ENCODE results near the gene ENO3. TPM values are rescaled to one million over a fixed set of nuclear protein-coding genes. Genes with fewer than 3 reads are reported as not detected.

The ENO3 gene
- total RNA-seq, 4 donors from 2014 or later: 2.5 to 211 (median 12.9) TPM

DNA sequence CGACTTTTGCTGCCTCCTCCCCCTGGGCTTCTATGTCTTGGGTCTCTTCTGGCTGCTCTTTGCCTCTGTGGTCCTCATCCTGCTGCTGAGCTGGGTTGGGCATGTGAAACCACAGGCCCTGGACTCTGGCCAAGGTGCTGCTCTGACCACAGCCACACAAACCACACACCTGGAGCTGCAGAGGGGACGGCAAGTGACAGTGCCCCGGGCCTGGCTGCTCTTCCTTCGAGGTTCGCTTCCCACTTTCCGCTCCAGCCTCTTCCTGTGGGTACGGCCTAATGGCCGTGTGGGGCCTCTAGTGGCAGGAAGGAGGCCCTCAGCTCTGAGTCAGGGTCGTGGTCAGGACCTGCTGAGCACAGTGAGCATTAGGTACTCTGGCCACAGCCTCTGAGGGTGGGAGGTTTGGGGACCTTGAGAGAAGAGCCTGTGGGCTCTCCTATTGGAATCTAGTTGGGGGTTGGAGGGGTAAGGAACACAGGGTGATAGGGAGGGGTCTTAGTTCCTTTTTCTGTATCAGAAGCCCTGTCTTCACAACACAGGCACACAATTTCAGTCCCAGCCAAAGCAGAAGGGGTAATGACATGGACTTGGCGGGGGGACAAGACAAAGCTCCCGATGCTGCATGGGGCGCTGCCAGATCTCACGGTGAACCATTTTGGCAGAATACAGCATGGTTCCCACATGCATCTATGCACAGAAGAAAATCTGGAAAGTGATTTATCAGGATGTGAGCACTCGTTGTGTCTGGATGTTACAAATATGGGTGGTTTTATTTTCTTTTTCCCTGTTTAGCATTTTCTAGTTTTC, 16.5 kb upstream of the ENO3 start:
- 31 to 58% methylated on average over 4 to 14 of the region's 14 CpGs for WGBS, 2 donors (ENCODE audit: low coverage in 1 of 2)
- peaks cover 17 to 23% (median 19%) of the 10 kb centered on the region in 4 donors for H3K4me1 ChIP-seq
- no peaks in the 10 kb centered on the region for H3K9me3 ChIP-seq
- in situ Hi-C loops (cut with MboI; ENCODE audit: low pct_ligation_motif_present in 1 of 4, low pct_unique_long_range_greater_than_20kb in 1 of 4, low sequenced_read_pairs in 3 of 4): no loop called here
- intact Hi-C loops (cut with DNase I; ENCODE audit: low total_unique reads): loop anchor here (10.0 kb wide), 1 partner anchor 50 kb away; the partner anchor contains the start of gene CAMTA2
- no peak overlapping the region for H3K4me3 ChIP-seq
- H3K27me3 ChIP-seq: no peaks in the 10 kb centered on the region
- H3K27ac ChIP-seq: peak overlapping the region in 1 of 4 donors; percentile 4
- TF ChIP-seq, protein P1, sequence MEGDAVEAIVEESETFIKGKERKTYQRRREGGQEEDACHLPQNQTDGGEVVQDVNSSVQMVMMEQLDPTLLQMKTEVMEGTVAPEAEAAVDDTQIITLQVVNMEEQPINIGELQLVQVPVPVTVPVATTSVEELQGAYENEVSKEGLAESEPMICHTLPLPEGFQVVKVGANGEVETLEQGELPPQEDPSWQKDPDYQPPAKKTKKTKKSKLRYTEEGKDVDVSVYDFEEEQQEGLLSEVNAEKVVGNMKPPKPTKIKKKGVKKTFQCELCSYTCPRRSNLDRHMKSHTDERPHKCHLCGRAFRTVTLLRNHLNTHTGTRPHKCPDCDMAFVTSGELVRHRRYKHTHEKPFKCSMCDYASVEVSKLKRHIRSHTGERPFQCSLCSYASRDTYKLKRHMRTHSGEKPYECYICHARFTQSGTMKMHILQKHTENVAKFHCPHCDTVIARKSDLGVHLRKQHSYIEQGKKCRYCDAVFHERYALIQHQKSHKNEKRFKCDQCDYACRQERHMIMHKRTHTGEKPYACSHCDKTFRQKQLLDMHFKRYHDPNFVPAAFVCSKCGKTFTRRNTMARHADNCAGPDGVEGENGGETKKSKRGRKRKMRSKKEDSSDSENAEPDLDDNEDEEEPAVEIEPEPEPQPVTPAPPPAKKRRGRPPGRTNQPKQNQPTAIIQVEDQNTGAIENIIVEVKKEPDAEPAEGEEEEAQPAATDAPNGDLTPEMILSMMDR (IDR thresholded peaks at IDR 0.05): no peak
- TF ChIP-seq POLR2AphosphoS5 (IDR thresholded peaks at IDR 0.05) (no peak), POLR2A (IDR thresholded peaks at IDR 0.05) (no peak), EP300 (IDR thresholded peaks at IDR 0.05; ENCODE audit: low read depth) (no peak)
- peak; percentile 65 for DNase-seq
- H3K36me3 ChIP-seq: peaks cover 0 to 9% (median 4%) of the 10 kb centered on the region in 4 donors

DNA sequence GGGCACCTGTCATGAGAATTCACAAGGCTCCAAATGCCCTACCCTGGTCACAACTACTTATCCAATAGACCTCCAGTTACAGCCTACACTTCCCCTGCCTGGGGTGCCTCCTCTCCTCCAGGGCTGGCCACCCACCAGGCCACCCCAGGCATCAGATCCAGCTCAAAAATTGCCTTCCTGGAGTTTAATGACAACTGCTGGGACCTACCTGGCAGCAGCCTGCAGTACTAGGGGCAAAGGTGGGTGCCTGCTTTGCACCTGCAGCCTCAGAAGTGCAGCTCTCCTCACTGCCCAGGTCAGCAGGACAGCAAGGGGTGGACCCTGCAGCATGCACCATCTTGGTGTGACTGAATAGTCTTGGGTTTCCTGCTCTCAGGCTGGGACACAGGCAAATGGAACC, 15.3 kb upstream of the ENO3 start:
- in situ Hi-C loops (cut with MboI; ENCODE audit: low pct_ligation_motif_present in 1 of 4, low pct_unique_long_range_greater_than_20kb in 1 of 4, low sequenced_read_pairs in 3 of 4): no loop called here
- Histone ChIP-seq H3K36me3 (peaks cover 0 to 9% (median 4%) of the 10 kb centered on the region in 4 donors), H3K27me3 (no peaks in the 10 kb centered on the region), H3K4me1 (peaks cover 17 to 23% (median 20%) of the 10 kb centered on the region in 4 donors), H3K9me3 (no peaks in the 10 kb centered on the region), H3K27ac (no peak overlapping the region), H3K4me3 (no peak overlapping the region)
- intact Hi-C loops (cut with DNase I; ENCODE audit: low total_unique reads): loop anchor here (10.0 kb wide), 1 partner anchor 49 kb away; the partner anchor contains the start of gene CAMTA2
- TF ChIP-seq POLR2A (IDR thresholded peaks at IDR 0.05) (no peak), POLR2AphosphoS5 (IDR thresholded peaks at IDR 0.05) (no peak), EP300 (IDR thresholded peaks at IDR 0.05; ENCODE audit: low read depth) (no peak)
- TF ChIP-seq, protein P1 (IDR thresholded peaks at IDR 0.05): no peak
- DNase-seq: no peak

DNA sequence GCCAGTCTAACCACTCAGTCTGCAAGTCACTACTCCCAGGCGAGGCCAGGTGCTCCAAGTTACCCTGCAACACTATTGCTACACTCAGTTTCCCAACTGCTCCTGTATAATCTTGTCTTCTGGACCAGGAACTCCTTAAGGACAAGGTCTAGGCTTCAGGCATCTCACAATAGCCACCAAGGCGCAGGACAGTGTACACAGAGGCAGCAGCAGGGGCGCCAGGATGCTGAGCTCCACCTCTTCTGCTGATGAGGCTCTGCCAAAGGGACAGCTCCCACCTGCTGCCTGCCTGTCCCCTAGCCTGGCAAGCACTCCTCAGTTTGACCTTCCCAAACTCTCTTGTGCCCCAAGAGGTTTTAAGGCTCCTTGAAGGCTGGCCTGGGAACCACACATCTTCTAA, 14.5 kb upstream of the ENO3 start:
- no peaks in the 10 kb centered on the region for H3K9me3 ChIP-seq
- peaks cover 23 to 30% (median 27%) of the 10 kb centered on the region in 4 donors for H3K4me1 ChIP-seq
- TF ChIP-seq POLR2AphosphoS5 (IDR thresholded peaks at IDR 0.05) (no peak), EP300 (IDR thresholded peaks at IDR 0.05; ENCODE audit: low read depth) (no peak), POLR2A (IDR thresholded peaks at IDR 0.05) (no peak)
- TF ChIP-seq, protein P1 (IDR thresholded peaks at IDR 0.05): no peak
- no peaks in the 10 kb centered on the region for H3K27me3 ChIP-seq
- intact Hi-C loops (cut with DNase I; ENCODE audit: low total_unique reads): loop anchor here (10.0 kb wide), 1 partner anchor 48 kb away; the partner anchor contains the start of gene CAMTA2
- 90% methylated on average over 3 of the region's 3 CpGs; no CpG with 5 or more reads in 1 of the 2 donors for WGBS, 2 donors (ENCODE audit: low coverage in 1 of 2)
- H3K4me3 ChIP-seq: no peak overlapping the region
- in situ Hi-C loops (cut with MboI; ENCODE audit: low pct_ligation_motif_present in 1 of 4, low pct_unique_long_range_greater_than_20kb in 1 of 4, low sequenced_read_pairs in 3 of 4): no loop called here
- peaks cover 0 to 9% (median 4%) of the 10 kb centered on the region in 4 donors for H3K36me3 ChIP-seq
- no peak for DNase-seq
- H3K27ac ChIP-seq: no peak overlapping the region

DNA sequence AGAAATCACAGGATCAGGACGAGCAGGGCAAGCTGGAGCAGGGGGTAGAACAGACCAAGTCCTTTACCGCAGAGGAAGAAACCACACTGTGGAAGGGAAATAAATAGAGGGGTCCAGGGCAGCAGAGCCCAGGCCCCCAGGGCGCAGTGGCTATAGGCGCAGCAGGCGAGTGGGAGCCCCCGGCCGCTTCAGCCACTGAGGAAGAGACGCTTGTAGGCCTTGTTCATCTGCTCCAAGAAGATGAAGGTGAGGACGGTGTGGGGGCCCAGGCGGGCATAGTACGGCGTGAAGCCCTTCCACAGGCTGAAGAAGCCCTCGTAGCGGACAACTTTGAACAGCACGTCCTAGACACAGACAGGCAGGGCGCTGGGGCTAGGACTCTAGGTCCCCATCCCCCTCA, 13.4 kb upstream of the ENO3 start:
- TF ChIP-seq, protein P1 (IDR thresholded peaks at IDR 0.05): no peak
- TF ChIP-seq EP300 (IDR thresholded peaks at IDR 0.05; ENCODE audit: low read depth): no peak
- TF ChIP-seq POLR2AphosphoS5 (IDR thresholded peaks at IDR 0.05): no peak
- WGBS, 2 donors (ENCODE audit: low coverage in 1 of 2): 94 to 100% methylated on average over 1 to 16 of the region's 16 CpGs
- Histone ChIP-seq H3K4me1 (peaks cover 30 to 42% (median 33%) of the 10 kb centered on the region in 4 donors), H3K27ac (no peak overlapping the region), H3K4me3 (no peak overlapping the region), H3K27me3 (no peaks in the 10 kb centered on the region), H3K9me3 (no peaks in the 10 kb centered on the region), H3K36me3 (peaks cover 0 to 9% (median 4%) of the 10 kb centered on the region in 4 donors)
- DNase-seq: no peak
- in situ Hi-C loops (cut with MboI; ENCODE audit: low pct_ligation_motif_present in 1 of 4, low pct_unique_long_range_greater_than_20kb in 1 of 4, low sequenced_read_pairs in 3 of 4) (no loop called here), intact Hi-C loops (cut with DNase I; ENCODE audit: low total_unique reads) (loop anchor here (10.0 kb wide), 1 partner anchor 47 kb away; the partner anchor contains the start of gene CAMTA2)
